B cell (primary cell): ENCODE measurements around the gene FRMD8. TPM values are rescaled to one million over a fixed set of nuclear protein-coding genes. Genes with fewer than 3 reads are reported as not detected.
A peak's percentile ranks its signal among the peaks of the same experiment; 100 is the strongest.

Source experiments
- ATAC-seq: fragments of 200-7000 bp; cut with Tn5 transposase; one replicate; pipeline ENCODE4 v1.10.0; 2021; ENCODE audit warnings: low read depth, mild to moderate bottlenecking, moderate number of reproducible peaks, moderate library complexity
- CTCF ChIA-PET: fragments of 350-600 bp; sonication (Branson Sonifier 250); formaldehyde crosslinking; loops from one replicate; lab custom pipeline; 2021; ENCODE audit warnings: antibody characterized with exemption, inconsistent platforms; lab: Charles Lee
- POLR2A ChIA-PET: fragments of 350-600 bp; sonication (Branson Sonifier 250); formaldehyde crosslinking; loops from one replicate; lab custom pipeline; 2021; ENCODE audit warnings: antibody characterized with exemption; lab: Charles Lee
- DNase-seq: peaks from one replicate; pipeline ENCODE4 v3.0.0; 2013
- H2AFZ ChIP-seq: 2 replicates; pipeline ENCODE4 v1.6.1; 2012; ENCODE audit warnings: mild to moderate bottlenecking, low read depth, low read length; ENCODE audit not compliant: insufficient read depth, poor library complexity, severe bottlenecking
- H3K27ac ChIP-seq, 2 donors: 1 replicate in 1 of 2; 2 replicates in 1 of 2; pipeline ENCODE4 v1.5.1; 2012 to 2013; ENCODE audit warnings: low read length in 2 of 2, mild to moderate bottlenecking in 2 of 2, moderate library complexity in 1 of 2
- H3K27me3 ChIP-seq, 4 experiments: fragments of 200-600 bp in 1 of 4; sonication (generic) in 1 of 4; replicated peaks in 1 of 4; 1 replicate in 2 of 4; 2 replicates in 2 of 4; pipeline versions ENCODE4 v1.6.1 to v1.7.0; 2013 to 2016; ENCODE audit warnings: low read length in 3 of 4, mild to moderate bottlenecking in 2 of 4, mixed read lengths in 1 of 4, moderate library complexity in 1 of 4; ENCODE audit not compliant: insufficient read depth in 4 of 4, control insufficient read depth in 3 of 4; ENCODE audit errors: control extremely low read depth in 1 of 4
- H3K36me3 ChIP-seq, 2 experiments: replicated peaks in 1 of 2; 1 replicate in 1 of 2; 2 replicates in 1 of 2; pipeline versions ENCODE4 v1.6.1 to v1.7.1; 2013; ENCODE audit warnings: low read length in 1 of 2; ENCODE audit not compliant: insufficient read depth in 2 of 2, control insufficient read depth in 1 of 2; ENCODE audit errors: control extremely low read depth in 1 of 2, extremely low read depth in 1 of 2
- H3K4me1 ChIP-seq, 2 donors: fragments of 200-600 bp in 1 of 2; sonication (generic) in 1 of 2; 1 replicate in 1 of 2; 2 replicates in 1 of 2; pipeline versions ENCODE4 v1.5.1 to v1.6.1; 2013 to 2017; ENCODE audit warnings: low read length in 2 of 2; ENCODE audit not compliant: control insufficient read depth in 2 of 2, insufficient read depth in 2 of 2
- H3K4me2 ChIP-seq: replicated peaks from 2 replicates; pipeline ENCODE3; 2012; ENCODE audit warnings: mild to moderate bottlenecking, low read depth, low read length; ENCODE audit not compliant: poor library complexity, severe bottlenecking
- H3K4me3 ChIP-seq, 5 experiments: fragments of 200-600 bp in 1 of 5; sonication (generic) in 1 of 5; 1 replicate in 3 of 5; 2 replicates in 2 of 5; pipeline versions ENCODE4 v1.5.1 to v1.7.0; 2011 to 2016; ENCODE audit warnings: low read length in 4 of 5, mild to moderate bottlenecking in 4 of 5, low read depth in 2 of 5, control low read depth in 1 of 5, moderate library complexity in 1 of 5; ENCODE audit not compliant: insufficient read depth in 1 of 5; ENCODE audit errors: control extremely low read depth in 1 of 5, extremely low read depth in 1 of 5
- H3K79me2 ChIP-seq: fragments of 200-600 bp; sonication (generic); one replicate; pipeline ENCODE4 v1.6.0; 2016; ENCODE audit warnings: low read length; ENCODE audit not compliant: control insufficient read depth, insufficient read depth
- H3K9ac ChIP-seq: fragments of 200-600 bp; sonication (generic); 2 replicates; pipeline ENCODE4 v1.6.1; 2017; ENCODE audit warnings: mild to moderate bottlenecking, low read length, moderate library complexity
- H3K9me3 ChIP-seq, 3 donors: one replicate each; pipeline versions ENCODE4 v1.6.1 to v1.7.1; 2013; ENCODE audit warnings: low read length in 2 of 3; ENCODE audit not compliant: control insufficient read depth in 2 of 3, insufficient read depth in 1 of 3; ENCODE audit errors: control extremely low read depth in 1 of 3
- H4K20me1 ChIP-seq: 2 replicates; pipeline ENCODE4 v1.6.0; 2012; ENCODE audit warnings: mild to moderate bottlenecking, low read length; ENCODE audit not compliant: insufficient read depth, control insufficient read depth, poor library complexity, severe bottlenecking
- H3K27ac Mint-ChIP-seq: one replicate; pipeline ENCODE4 v1.8.0; 2021; ENCODE audit warnings: mixed read lengths
- H3K27me3 Mint-ChIP-seq: one replicate; pipeline ENCODE4 v1.8.0; 2021; ENCODE audit warnings: mixed read lengths
- H3K4me1 Mint-ChIP-seq: one replicate; pipeline ENCODE4 v1.8.0; 2021; ENCODE audit warnings: mixed read lengths
- H3K4me3 Mint-ChIP-seq: one replicate; pipeline ENCODE4 v1.8.0; 2021; ENCODE audit warnings: mixed read lengths
- H3K9me3 Mint-ChIP-seq: one replicate; pipeline ENCODE4 v1.8.0; 2022; ENCODE audit warnings: mixed read lengths; ENCODE audit not compliant: insufficient read depth
- EZH2 ChIP-seq: IDR thresholded peaks from 2 replicates; pipeline ENCODE4 v1.6.1; 2012; ENCODE audit warnings: borderline replicate concordance, low read depth, mild to moderate bottlenecking, moderate library complexity, low read length; ENCODE audit not compliant: insufficient read depth, poor library complexity, severe bottlenecking
- WGBS: methylation state at CpG from one replicate; pipeline ENCODE4 v1.1.5; 2013; ENCODE audit warnings: missing lambda C conversion rate; ENCODE audit not compliant: insufficient coverage; 5-methylcytosine and 5-hydroxymethylcytosine counted together
- intact Hi-C: fragments of 100-400 bp; cut with micrococcal nuclease; formaldehyde crosslinking; loops from one replicate; pipeline ENCODE4 v1.10.0; 2022
- polyA plus RNA-seq: library from polyadenylated mRNA; depleted of rRNA; stranded (reverse); fragments of >200 nt; gene quantifications from 2 replicates; pipeline ENCODE4 v1.2.3, GENCODE V29; 2012
- total RNA-seq, 2 donors: library from RNA; stranded (reverse); fragments of 120-200 nt in 1 of 2; gene quantifications; 1 replicate in 1 of 2; 2 replicates in 1 of 2; pipeline versions ENCODE4 v1.2.3 to v1.2.4, GENCODE V29; 2013 to 2022
- TF ChIP-seq, protein P1 (sequence below): fragments of 200-600 bp; IDR thresholded peaks from one replicate; pipeline ENCODE4 v1.8.0; 2022; ENCODE audit warnings: antibody characterized with exemption, mild to moderate bottlenecking

Gene FRMD8
- total and polyA plus RNA-seq, 2 donors (not counting 1 experiment from before 2014, with no cell fraction given), result 44.3 to 73.6 TPM

DNA sequence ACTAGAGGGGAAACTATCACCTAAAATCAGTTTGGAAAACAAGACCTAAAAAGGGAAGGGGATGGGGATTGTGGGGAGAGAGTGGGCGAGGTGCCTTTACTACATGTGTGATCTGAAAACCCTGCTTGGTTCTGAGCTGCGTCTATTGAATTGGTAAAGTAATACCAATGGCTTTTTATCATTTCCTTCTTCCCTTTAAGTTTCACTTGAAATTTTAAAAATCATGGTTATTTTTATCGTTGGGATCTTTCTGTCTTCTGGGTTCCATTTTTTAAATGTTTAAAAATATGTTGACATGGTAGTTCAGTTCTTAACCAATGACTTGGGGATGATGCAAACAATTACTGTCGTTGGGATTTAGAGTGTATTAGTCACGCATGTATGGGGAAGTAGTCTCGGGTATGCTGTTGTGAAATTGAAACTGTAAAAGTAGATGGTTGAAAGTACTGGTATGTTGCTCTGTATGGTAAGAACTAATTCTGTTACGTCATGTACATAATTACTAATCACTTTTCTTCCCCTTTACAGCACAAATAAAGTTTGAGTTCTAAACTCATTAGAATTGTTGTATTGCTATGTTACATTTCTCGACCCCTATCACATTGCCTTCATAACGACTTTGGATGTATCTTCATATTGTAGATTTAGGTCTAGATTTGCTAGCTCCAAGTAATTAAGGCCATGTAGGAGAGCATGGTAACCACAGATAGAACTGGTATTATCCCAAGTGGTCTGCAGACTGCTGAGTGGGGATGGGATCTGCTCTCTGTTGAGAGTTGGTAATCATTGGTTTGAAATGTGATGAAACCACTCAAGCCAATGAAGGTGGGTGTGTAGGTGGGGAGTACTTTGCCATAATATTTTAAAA lies 39.8 kb downstream of the FRMD8 start:
- Histone ChIP-seq H3K4me3 (peak overlapping the region; percentile 63 to 98 (median 75)), H2AFZ (no peak overlapping the region), H3K4me1 (peaks cover 80 to 88% of the 10 kb centered on the region in 2 donors), H3K4me2 (peak overlapping the region; percentile 94), H3K27ac (peak overlapping the region; percentile 91 to 97), H3K9me3 (no peaks in the 10 kb centered on the region), H4K20me1 (no peaks in the 10 kb centered on the region), H3K27me3 (no peaks in the 10 kb centered on the region), H3K79me2 (peaks cover 81% of the 10 kb centered on the region), H3K36me3 (peaks cover 0 to 12% of the 10 kb centered on the region in 2 experiments), H3K9ac (peak overlapping the region; percentile 90)
- peaks cover 74% of the 10 kb centered on the region for H3K4me1 Mint-ChIP-seq
- 0% methylated on average over 4 of the region's 9 CpGs for WGBS
- no peaks in the 10 kb centered on the region for H3K9me3 Mint-ChIP-seq
- intact Hi-C loops, result loop anchor here (1.0 to 2.0 kb wide), 5 partner anchors 10 to 71 kb away; partner anchors contain the start of gene SLC25A45
- ATAC-seq, result peak; percentile 31
- POLR2A ChIA-PET, result interaction anchor here (0.6 to 16.5 kb wide), 11 partner anchors 9 to 75 kb away, joined by 3 to 1159 read pairs (median 6); partner anchors contain the start of genes MALAT1 and SLC25A45
- H3K27ac Mint-ChIP-seq, result peak overlapping the region; percentile 100
- peak; percentile 89 for DNase-seq
- TF ChIP-seq, protein P1, sequence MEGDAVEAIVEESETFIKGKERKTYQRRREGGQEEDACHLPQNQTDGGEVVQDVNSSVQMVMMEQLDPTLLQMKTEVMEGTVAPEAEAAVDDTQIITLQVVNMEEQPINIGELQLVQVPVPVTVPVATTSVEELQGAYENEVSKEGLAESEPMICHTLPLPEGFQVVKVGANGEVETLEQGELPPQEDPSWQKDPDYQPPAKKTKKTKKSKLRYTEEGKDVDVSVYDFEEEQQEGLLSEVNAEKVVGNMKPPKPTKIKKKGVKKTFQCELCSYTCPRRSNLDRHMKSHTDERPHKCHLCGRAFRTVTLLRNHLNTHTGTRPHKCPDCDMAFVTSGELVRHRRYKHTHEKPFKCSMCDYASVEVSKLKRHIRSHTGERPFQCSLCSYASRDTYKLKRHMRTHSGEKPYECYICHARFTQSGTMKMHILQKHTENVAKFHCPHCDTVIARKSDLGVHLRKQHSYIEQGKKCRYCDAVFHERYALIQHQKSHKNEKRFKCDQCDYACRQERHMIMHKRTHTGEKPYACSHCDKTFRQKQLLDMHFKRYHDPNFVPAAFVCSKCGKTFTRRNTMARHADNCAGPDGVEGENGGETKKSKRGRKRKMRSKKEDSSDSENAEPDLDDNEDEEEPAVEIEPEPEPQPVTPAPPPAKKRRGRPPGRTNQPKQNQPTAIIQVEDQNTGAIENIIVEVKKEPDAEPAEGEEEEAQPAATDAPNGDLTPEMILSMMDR, result no peak
- no peak for TF ChIP-seq EZH2
- H3K4me3 Mint-ChIP-seq, result peak overlapping the region; percentile 92
- H3K27me3 Mint-ChIP-seq, result no peaks in the 10 kb centered on the region
- CTCF ChIA-PET, result interaction anchor here (1.2 to 14.9 kb wide), 5 partner anchors 11 to 78 kb away, joined by 3 to 541 read pairs (median 5); partner anchors contain the start of gene MALAT1
